PC-3 (cell line): Measurements from ENCODE around the gene CERS1. TPM values are rescaled to one million over a fixed set of nuclear protein-coding genes. Genes with fewer than 3 reads are reported as not detected.

ENCODE experiments used
- ATAC-seq: fragments of 200-7000 bp; cut with Tn5 transposase; 2 replicates; pipeline ENCODE4 v1.9.1; 2020; ENCODE audit warnings: mild to moderate bottlenecking, moderate library complexity
- BruUV-seq: library from RNA; stranded (reverse); fragments of 400-500 nt; replicated peaks from 2 replicates; lab custom pipeline; 2021; lab: Mats Ljungman, UMichigan
- CTCF ChIA-PET: fragments of 300-600 bp; sonication (Branson Sonifier 250); formaldehyde crosslinking; loops from one replicate; lab custom pipeline; 2022; ENCODE audit warnings: antibody characterized with exemption; lab: Charles Lee
- POLR2A ChIA-PET: fragments of 300-600 bp; sonication (Branson Sonifier 250); formaldehyde crosslinking; loops from one replicate; lab custom pipeline; 2022; ENCODE audit warnings: antibody characterized with exemption; ENCODE audit not compliant: unreplicated experiment; lab: Charles Lee
- DNase-seq: peaks from one replicate; pipeline ENCODE4 v3.0.0-alpha.2; 2015
- H2AFZ ChIP-seq: fragments of 300-600 bp; sonication (generic); 2 replicates; pipeline ENCODE4 v1.6.0; 2016; ENCODE audit warnings: antibody characterized with exemption, low read length
- H3F3A ChIP-seq: fragments of 300-600 bp; sonication (generic); one replicate; pipeline ENCODE4 v1.6.0; 2017; ENCODE audit warnings: antibody characterized with exemption, low read length, control low read depth, mild to moderate bottlenecking; ENCODE audit not compliant: unreplicated experiment
- H3K27ac ChIP-seq: fragments of 300-600 bp; sonication (generic); 2 replicates; pipeline ENCODE4 v1.5.1; 2016; ENCODE audit warnings: mild to moderate bottlenecking, low read length
- H3K27me3 ChIP-seq: fragments of 300-600 bp; sonication (generic); 2 replicates; pipeline ENCODE4 v1.6.1; 2016; ENCODE audit warnings: low read length, mixed read lengths
- H3K36me3 ChIP-seq: fragments of 300-600 bp; sonication (generic); 2 replicates; pipeline ENCODE4 v1.6.1; 2016; ENCODE audit warnings: low read depth, mixed run types, low read length, mixed read lengths
- H3K4me1 ChIP-seq: fragments of 300-600 bp; sonication (generic); 2 replicates; pipeline ENCODE4 v1.5.1; 2016; ENCODE audit warnings: low read length; ENCODE audit not compliant: insufficient read depth
- H3K4me2 ChIP-seq: fragments of 300-600 bp; sonication (generic); 2 replicates; pipeline ENCODE4 v1.6.0; 2016; ENCODE audit warnings: low read length
- H3K4me3 ChIP-seq: fragments of 300-600 bp; sonication (generic); 2 replicates; pipeline ENCODE4 v1.5.1; 2016; ENCODE audit warnings: mild to moderate bottlenecking, low read length, mixed read lengths
- H3K79me2 ChIP-seq: fragments of 300-600 bp; sonication (generic); 2 replicates; pipeline ENCODE4 v1.6.1; 2017; ENCODE audit warnings: low read length, mixed read lengths
- H3K9ac ChIP-seq: fragments of 300-600 bp; sonication (generic); 2 replicates; pipeline ENCODE4 v1.6.0; 2016; ENCODE audit warnings: mild to moderate bottlenecking, low read length
- H3K9me2 ChIP-seq: fragments of 300-600 bp; sonication (generic); replicated peaks from 2 replicates; pipeline ENCODE4 v1.6.1; 2016; ENCODE audit warnings: mixed run types, low read length, mixed read lengths
- H3K9me3 ChIP-seq: fragments of 300-600 bp; sonication (generic); 2 replicates; pipeline ENCODE4 v1.6.1; 2016; ENCODE audit warnings: low read length, mixed read lengths
- H4K20me1 ChIP-seq: fragments of 300-600 bp; sonication (generic); 2 replicates; pipeline ENCODE4 v1.6.1; 2016; ENCODE audit warnings: low read length, mixed read lengths
- CTCF ChIP-seq: fragments of 300-600 bp; sonication (generic); conservative IDR thresholded peaks from 2 replicates; pipeline ENCODE4 v1.5.1; 2017; ENCODE audit warnings: antibody characterized with exemption, low read depth, mild to moderate bottlenecking, low read length
- EZH2 ChIP-seq: fragments of 300-600 bp; sonication (generic); IDR thresholded peaks from one replicate; pipeline ENCODE4 v1.6.1; 2017; ENCODE audit warnings: antibody characterized with exemption, mild to moderate bottlenecking, low read length; ENCODE audit not compliant: unreplicated experiment
- EZH2phosphoT487 ChIP-seq: fragments of 300-600 bp; sonication (generic); IDR thresholded peaks from 2 replicates; pipeline ENCODE4 v1.6.1; 2018; ENCODE audit warnings: mild to moderate bottlenecking, antibody characterized with exemption, low read length, borderline replicate concordance
- intact Hi-C: fragments of 100-400 bp; cut with micrococcal nuclease; formaldehyde crosslinking; loops from 2 replicates; pipeline ENCODE4 v1.9.0; 2023
- total RNA-seq: library from RNA; depleted of rRNA; stranded (reverse); fragments of >200 nt; gene quantifications from 2 replicates; pipeline ENCODE4 v1.2.3, GENCODE V29; 2014

The CERS1 gene
- total RNA-seq, 1 experiment from 2014 or later, result 0.95 TPM

- peaks cover 21% of the 10 kb centered on the region for H3K79me2 ChIP-seq
- intact Hi-C loops, result no loop called here
- no peak overlapping the region for H3K4me2 ChIP-seq
- TF ChIP-seq EZH2phosphoT487, result no peak
- TF ChIP-seq EZH2, result no peak
- TF ChIP-seq CTCF, result no peak
- H3K27ac ChIP-seq, result no peak overlapping the region
- H2AFZ ChIP-seq, result no peak overlapping the region
- no peaks in the 10 kb centered on the region for H4K20me1 ChIP-seq
- no peaks in the 10 kb centered on the region for H3F3A ChIP-seq
- ChIA-PET CTCF (no interaction called here), POLR2A (no interaction called here)
- peaks cover 6% of the 10 kb centered on the region for H3K4me1 ChIP-seq
- no peaks in the 10 kb centered on the region for H3K9me3 ChIP-seq
- no peaks in the 10 kb centered on the region for H3K9me2 ChIP-seq
- no peak overlapping the region for H3K4me3 ChIP-seq
- no peak overlapping the region for H3K9ac ChIP-seq
- H3K27me3 ChIP-seq, result no peaks in the 10 kb centered on the region
- DNase-seq, result no peak
- peaks cover 9% of the 10 kb centered on the region for H3K36me3 ChIP-seq
- BruUV-seq, result no TSS peak
- no peak for ATAC-seq
Observed at GRCh38 chr19:18942692-18943091, 46.7 kb upstream of the CERS1 start.

DNA sequence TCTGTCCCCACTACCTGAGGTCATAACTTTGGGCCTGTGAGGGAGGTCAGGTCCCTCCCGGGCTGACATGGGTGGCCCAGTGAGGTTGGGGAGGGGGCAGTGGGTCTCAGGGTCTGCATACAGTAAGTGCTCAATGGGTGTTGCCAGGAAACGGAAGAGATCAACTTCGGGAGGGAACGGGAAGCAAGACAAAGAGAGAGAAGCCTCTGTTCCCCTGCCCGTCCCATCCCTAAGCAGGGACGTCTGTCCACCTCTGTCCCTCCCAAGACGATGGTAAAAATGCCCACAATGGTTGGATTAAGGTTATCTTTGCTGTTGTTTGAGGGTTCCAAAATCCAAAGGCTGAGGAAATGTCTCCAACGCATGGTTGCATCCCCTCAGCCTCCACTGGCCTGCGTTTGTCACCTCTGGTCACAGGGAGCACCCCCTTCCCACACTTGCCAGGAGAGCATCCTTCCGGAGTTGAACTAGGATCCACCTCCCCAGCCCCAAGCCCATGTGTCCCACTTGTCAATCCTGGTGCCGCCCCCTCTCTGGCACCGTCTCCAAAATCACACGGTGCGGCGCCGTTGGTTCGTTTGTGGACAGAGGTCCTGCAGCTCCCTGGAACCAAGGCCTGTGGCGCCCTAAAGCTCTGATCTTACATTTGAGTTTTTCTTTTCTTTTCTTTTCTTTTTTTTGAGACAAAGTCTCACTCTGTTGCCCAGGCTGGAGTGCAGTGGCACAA lies 45.8 kb upstream of the CERS1 start:
- Histone ChIP-seq H3K4me3 (peak overlapping the region; percentile 42; the same call in 1 of the 2 replicates), H3K27ac (no peak overlapping the region), H3F3A (no peaks in the 10 kb centered on the region), H2AFZ (peak overlapping the region; percentile 67), H3K27me3 (no peaks in the 10 kb centered on the region), H3K9me2 (no peaks in the 10 kb centered on the region), H3K36me3 (peaks cover 11% of the 10 kb centered on the region), H3K4me1 (peaks cover 6% of the 10 kb centered on the region), H3K4me2 (peak overlapping the region; percentile 66), H4K20me1 (no peaks in the 10 kb centered on the region), H3K79me2 (peaks cover 21% of the 10 kb centered on the region), H3K9ac (no peak overlapping the region), H3K9me3 (no peaks in the 10 kb centered on the region)
- POLR2A ChIA-PET, result no interaction called here
- ATAC-seq (no peak), DNase-seq (no peak)
- no peak for TF ChIP-seq EZH2
- no peak for TF ChIP-seq EZH2phosphoT487
- no peak for TF ChIP-seq CTCF
- CTCF ChIA-PET, result no interaction called here
- TSS peak; percentile 20 for BruUV-seq
- intact Hi-C loops, result loop anchor here (1.0 kb wide), 1 partner anchor 45 kb away; no protein-coding TSS in a partner anchor
